ENCODE results near the gene TMEM190.
"Not testable (repeated sequence)": the region's sequence is repeated elsewhere in the genome, so short reads cannot be mapped to it uniquely, and the experiment has no call there.

The TMEM190 gene

DNA sequence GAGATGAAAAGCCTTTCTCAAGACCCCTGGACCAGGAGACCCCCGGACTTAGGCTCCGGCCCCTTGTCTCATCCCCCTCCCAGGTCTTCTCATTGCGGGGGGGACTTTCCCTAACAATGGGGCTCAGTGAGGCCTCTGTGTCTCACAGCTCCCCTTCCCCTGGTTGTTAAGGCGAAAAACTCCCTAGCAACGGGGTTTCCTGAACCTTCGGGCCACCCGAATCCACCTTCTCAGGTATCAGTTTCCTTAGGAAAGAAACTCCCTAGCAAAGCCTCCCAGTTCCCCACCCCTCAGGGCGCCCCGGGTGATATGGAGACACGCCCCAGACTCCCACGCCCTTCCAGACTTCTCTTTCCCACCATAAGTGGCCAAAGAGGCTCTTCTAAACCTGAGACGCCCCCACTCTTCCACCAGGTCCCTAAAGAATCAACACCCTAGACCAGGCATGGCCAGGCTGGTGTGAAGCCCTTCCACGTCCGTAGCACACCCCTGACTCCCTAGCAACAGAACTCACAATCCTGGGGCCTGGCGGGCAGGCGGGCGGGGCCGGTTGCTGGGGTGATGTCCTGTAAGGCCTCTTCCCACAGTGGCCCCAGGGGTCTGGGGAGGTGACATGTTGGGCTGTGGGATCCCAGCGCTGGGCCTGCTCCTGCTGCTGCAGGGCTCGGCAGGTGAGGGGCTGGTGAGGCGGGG, at the start of gene TMEM190:
TSS of gene TMEM190 (plus strand) at position 586 of the 693 bp plus-strand sequence. CDS start at position 614, 28 bp downstream.
- no peaks in the 10 kb centered on the region for H3K9me3 Mint-ChIP-seq
- TF ChIP-seq, protein P1, sequence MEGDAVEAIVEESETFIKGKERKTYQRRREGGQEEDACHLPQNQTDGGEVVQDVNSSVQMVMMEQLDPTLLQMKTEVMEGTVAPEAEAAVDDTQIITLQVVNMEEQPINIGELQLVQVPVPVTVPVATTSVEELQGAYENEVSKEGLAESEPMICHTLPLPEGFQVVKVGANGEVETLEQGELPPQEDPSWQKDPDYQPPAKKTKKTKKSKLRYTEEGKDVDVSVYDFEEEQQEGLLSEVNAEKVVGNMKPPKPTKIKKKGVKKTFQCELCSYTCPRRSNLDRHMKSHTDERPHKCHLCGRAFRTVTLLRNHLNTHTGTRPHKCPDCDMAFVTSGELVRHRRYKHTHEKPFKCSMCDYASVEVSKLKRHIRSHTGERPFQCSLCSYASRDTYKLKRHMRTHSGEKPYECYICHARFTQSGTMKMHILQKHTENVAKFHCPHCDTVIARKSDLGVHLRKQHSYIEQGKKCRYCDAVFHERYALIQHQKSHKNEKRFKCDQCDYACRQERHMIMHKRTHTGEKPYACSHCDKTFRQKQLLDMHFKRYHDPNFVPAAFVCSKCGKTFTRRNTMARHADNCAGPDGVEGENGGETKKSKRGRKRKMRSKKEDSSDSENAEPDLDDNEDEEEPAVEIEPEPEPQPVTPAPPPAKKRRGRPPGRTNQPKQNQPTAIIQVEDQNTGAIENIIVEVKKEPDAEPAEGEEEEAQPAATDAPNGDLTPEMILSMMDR (IDR thresholded peaks at IDR 0.05) = no peak
- no peaks in the 10 kb centered on the region for H3K36me3 Mint-ChIP-seq (ENCODE audit: low read depth)
- peaks cover 38% of the 10 kb centered on the region for H3K4me1 Mint-ChIP-seq
- H3K27ac Mint-ChIP-seq = peak within 1 kb of the TSS; percentile 52
- peak within 1 kb of the TSS; percentile 42 for H3K4me3 Mint-ChIP-seq
- DNase-seq = peak; percentile 41
- H3K27me3 Mint-ChIP-seq (ENCODE audit: low read depth, poor library complexity) = peaks cover 31% of the 10 kb centered on the region

DNA sequence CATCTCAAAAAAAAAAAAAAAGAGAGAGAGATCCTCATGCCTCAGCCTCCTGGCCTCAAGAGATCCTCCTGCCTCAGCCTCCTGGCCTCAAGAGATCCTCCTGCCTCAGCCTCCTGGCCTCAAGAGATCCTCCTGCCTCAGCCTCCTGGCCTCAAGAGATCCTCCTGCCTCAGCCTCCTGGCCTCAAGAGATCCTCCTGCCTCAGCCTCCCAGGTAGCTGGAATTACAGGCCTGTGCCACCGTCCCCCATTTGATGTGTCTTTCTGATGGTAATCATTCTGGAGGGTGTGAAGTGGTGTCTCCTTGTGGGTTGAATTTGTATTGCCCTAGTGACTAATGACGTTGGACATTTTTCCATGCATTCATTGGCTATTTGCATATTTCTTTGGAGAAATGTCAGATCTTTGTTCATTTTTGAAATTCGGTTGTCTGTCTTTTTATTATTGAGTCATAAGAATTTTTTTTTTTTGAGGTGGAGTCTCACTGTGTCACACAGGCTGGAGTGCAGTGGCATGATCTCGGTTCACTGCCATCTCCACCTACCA, 47.8 kb upstream of the TMEM190 start:
- peaks cover 16% of the 10 kb centered on the region for H3K27me3 Mint-ChIP-seq (ENCODE audit: low read depth, poor library complexity)
- H3K4me1 Mint-ChIP-seq; H3K4me3 Mint-ChIP-seq; H3K36me3 Mint-ChIP-seq (ENCODE audit: low read depth); DNase-seq; H3K9me3 Mint-ChIP-seq; H3K27ac Mint-ChIP-seq: not testable (repeated sequence)

DNA sequence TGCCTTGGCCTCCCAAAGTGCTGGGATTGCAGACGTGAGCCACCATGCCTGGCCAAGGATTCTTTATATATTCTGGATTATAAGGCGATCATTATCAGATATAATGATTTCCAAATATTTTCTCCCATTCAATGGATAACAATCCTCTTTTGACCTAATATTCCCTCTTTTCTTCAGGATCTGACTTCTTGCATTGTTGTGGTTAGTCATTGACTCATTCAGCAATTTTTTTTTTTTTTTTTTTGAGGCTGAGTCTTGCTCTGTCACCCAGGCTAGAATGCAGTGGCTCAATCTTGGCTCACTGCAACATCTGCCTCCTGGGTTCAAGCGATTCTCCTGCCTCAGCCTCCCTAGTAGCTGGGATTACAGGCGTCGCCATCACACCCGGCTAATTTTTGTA, 46.8 kb upstream of the TMEM190 start:
- not testable (repeated sequence) for DNase-seq; H3K4me3 Mint-ChIP-seq; H3K27ac Mint-ChIP-seq; H3K4me1 Mint-ChIP-seq; H3K9me3 Mint-ChIP-seq; H3K36me3 Mint-ChIP-seq (ENCODE audit: low read depth)
- peaks cover 17% of the 10 kb centered on the region for H3K27me3 Mint-ChIP-seq (ENCODE audit: low read depth, poor library complexity)

DNA sequence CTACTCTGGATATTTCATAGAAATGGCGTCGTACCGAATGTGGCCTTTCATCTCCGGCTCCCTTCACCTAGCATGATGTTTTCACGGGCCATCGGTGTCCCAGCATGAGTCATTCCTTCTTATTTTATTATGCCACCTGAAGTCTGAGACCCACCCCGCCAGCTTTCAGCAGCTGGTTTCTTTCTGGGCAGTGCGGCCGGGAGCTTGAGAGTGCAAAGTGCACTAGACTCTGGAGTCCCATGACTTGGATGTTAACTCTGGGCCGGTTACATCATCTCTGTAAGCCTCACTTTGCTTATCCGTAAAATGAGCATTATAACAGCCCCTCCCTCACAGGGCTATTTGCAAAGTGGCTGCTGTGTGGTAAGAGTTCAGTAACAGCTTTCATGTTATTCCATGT, 42.8 kb upstream of the TMEM190 start:
- peaks cover 25% of the 10 kb centered on the region for H3K27me3 Mint-ChIP-seq (ENCODE audit: low read depth, poor library complexity)
- no peak for DNase-seq
- TF ChIP-seq, protein P1 (IDR thresholded peaks at IDR 0.05) = no peak
- no peaks in the 10 kb centered on the region for H3K9me3 Mint-ChIP-seq
- H3K4me3 Mint-ChIP-seq = no peak overlapping the region
- H3K4me1 Mint-ChIP-seq = peaks cover 7% of the 10 kb centered on the region
- H3K36me3 Mint-ChIP-seq (ENCODE audit: low read depth) = no peaks in the 10 kb centered on the region
- H3K27ac Mint-ChIP-seq = peak overlapping the region; percentile 81

DNA sequence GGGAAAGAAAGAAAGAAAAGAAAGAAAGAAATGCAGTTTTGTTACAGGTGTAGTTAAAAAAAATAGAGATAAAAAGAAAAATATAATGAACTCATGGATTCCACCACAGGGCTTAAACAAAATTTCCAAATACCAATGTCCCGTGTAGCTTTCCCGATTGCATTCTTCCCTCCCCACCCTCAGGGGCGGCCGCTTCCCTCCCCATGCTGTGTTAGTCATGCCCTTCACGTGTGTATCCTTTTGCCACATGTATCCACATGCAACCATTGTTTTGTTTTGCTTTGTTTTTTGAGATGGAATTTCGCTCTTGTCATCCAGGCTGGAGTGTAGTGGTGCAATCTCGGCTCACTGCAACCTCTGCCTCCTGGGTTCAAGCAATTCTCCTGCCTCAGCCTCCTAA, 40.5 kb upstream of the TMEM190 start:
- H3K27ac Mint-ChIP-seq = peak overlapping the region; percentile 78
- H3K4me3 Mint-ChIP-seq = no peak overlapping the region
- H3K9me3 Mint-ChIP-seq = no peaks in the 10 kb centered on the region
- H3K27me3 Mint-ChIP-seq (ENCODE audit: low read depth, poor library complexity) = peaks cover 14% of the 10 kb centered on the region
- H3K4me1 Mint-ChIP-seq = peaks cover 13% of the 10 kb centered on the region
- TF ChIP-seq, protein P1 (IDR thresholded peaks at IDR 0.05) = no peak
- DNase-seq = no peak
- no peaks in the 10 kb centered on the region for H3K36me3 Mint-ChIP-seq (ENCODE audit: low read depth)

DNA sequence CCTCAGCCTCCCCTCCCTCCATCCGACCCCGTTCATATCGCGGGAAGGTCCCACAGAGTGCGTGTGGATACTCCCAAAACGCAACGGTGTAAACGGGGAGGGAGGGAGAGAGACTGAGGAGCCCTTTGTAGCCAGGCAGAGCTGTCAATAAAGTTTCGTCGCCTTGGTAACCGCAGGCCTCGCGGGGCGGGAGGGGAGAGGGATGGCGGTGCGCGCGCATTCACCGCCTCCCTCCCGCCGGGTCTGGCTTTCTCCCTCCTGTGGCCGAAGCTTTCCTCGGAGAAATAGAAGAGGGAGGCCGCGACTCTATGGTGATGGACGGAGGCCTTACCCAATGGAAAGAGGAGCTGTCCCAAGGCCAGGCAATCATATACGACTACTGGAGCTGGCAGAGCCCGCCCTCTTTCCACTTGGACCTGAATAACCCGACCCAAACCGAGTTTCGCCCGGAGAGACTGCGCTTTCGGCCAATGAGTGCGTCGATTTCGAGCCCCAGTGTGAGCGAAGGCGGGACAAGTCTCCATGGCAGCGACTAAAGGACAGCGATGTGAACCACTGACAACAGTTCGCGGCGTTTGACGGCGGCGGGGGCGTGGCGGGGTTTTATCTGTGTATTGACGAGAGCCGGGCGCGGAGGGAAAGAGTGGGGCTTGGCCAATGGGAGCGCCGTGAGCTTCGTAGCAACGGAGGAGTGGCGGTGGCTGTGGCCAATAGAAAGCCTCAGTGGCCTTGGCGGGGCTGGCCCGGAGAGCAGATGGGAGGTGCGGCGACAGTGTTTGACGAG, 37.3 kb upstream of the TMEM190 start, which contains the start of gene KMT5C:
TSS of gene KMT5C (plus strand) at position 772 of the 784 bp plus-strand sequence. CDS start 2,061 bp downstream, outside the sequence.
- H3K36me3 Mint-ChIP-seq (ENCODE audit: low read depth) = peaks cover 20% of the 10 kb centered on the region
- TF ChIP-seq, protein P1 (IDR thresholded peaks at IDR 0.05) = no peak
- peaks cover 20% of the 10 kb centered on the region for H3K4me1 Mint-ChIP-seq
- peak; percentile 100 for DNase-seq
- no peaks in the 10 kb centered on the region for H3K9me3 Mint-ChIP-seq
- H3K4me3 Mint-ChIP-seq = peak within 1 kb of the TSS; percentile 96
- peak within 1 kb of the TSS; percentile 100 for H3K27ac Mint-ChIP-seq
- H3K27me3 Mint-ChIP-seq (ENCODE audit: low read depth, poor library complexity) = peaks cover 8% of the 10 kb centered on the region

Measured in nephron progenitor cell (in vitro differentiated cells).